Endothelial cell of umbilical vein (primary cell): Measurements from ENCODE around the gene KRTAP10-8.

Source experiments
- EZH2 ChIP-seq: IDR thresholded peaks from 2 replicates; pipeline ENCODE4 v1.6.1; 2012; ENCODE audit warnings: borderline replicate concordance, low read depth, mild to moderate bottlenecking, moderate library complexity, low read length, inconsistent platforms; ENCODE audit not compliant: severe bottlenecking
- POLR2AphosphoS5 ChIP-seq: IDR thresholded peaks from 2 replicates; pipeline ENCODE4 v1.6.1; 2012; ENCODE audit warnings: low read depth, mild to moderate bottlenecking, control low read depth, low read length, moderate library complexity; ENCODE audit not compliant: insufficient read depth
- TF ChIP-seq, protein P1 (sequence below), 2 donors: IDR thresholded peaks; 1 replicate in 1 of 2; 2 replicates in 1 of 2; pipeline ENCODE4 v1.5.1; 2011; ENCODE audit warnings: low read length in 2 of 2, mild to moderate bottlenecking in 2 of 2, moderate library complexity in 2 of 2, control low read depth in 1 of 2, inconsistent platforms in 1 of 2, low read depth in 1 of 2; ENCODE audit not compliant: insufficient read depth in 1 of 2; ENCODE audit errors: extremely low read depth in 1 of 2

DNA sequence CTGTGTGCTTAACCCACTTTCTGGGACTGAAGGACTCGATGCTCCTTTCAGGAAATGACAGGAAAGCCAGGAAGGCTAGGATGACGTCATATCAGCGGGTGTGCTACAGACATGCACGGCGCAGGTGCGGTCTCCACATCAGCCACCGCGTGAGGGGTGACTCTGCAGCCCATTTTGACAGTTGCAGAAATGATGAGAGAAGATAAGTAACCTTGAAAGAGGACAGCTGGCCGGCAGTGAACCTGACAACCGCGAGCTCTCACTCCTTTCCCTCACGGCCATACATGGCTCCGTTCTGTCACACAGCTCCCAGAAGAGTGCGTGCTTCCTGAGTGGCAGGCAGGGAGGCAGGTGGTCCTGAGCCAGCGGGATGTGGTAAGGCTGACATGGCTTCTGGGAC, 29.8 kb upstream of the KRTAP10-8 start:
- TF ChIP-seq, protein P1, sequence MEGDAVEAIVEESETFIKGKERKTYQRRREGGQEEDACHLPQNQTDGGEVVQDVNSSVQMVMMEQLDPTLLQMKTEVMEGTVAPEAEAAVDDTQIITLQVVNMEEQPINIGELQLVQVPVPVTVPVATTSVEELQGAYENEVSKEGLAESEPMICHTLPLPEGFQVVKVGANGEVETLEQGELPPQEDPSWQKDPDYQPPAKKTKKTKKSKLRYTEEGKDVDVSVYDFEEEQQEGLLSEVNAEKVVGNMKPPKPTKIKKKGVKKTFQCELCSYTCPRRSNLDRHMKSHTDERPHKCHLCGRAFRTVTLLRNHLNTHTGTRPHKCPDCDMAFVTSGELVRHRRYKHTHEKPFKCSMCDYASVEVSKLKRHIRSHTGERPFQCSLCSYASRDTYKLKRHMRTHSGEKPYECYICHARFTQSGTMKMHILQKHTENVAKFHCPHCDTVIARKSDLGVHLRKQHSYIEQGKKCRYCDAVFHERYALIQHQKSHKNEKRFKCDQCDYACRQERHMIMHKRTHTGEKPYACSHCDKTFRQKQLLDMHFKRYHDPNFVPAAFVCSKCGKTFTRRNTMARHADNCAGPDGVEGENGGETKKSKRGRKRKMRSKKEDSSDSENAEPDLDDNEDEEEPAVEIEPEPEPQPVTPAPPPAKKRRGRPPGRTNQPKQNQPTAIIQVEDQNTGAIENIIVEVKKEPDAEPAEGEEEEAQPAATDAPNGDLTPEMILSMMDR (IDR thresholded peaks at IDR 0.05; ENCODE audit: extremely low read depth in 1 of 2, insufficient read depth in 1 of 2, low read depth in 1 of 2, low read length in 2 of 2), result no peak
- TF ChIP-seq EZH2, result no peak
- no peak for TF ChIP-seq POLR2AphosphoS5
